ENCODE results near the gene EIF2S2.

- TF ChIP-seq EZH2 (IDR thresholded peaks at IDR 0.05; ENCODE audit: insufficient read depth, poor library complexity, severe bottlenecking) = no peak
- no peak for TF ChIP-seq EZH2phosphoT487 (IDR thresholded peaks at IDR 0.05; ENCODE audit: insufficient read depth, low read depth)
Observed at GRCh38 chr20:34064286-34064685, 47.8 kb downstream of the EIF2S2 start.

Data from GM23248 (cell line).